Fibroblast of skin of right biceps (primary cell): ENCODE measurements around the gene TTC13.
"Not testable (repeated sequence)": the region's sequence is repeated elsewhere in the genome, so short reads cannot be mapped to it uniquely, and the experiment has no call there.

Experiments used
- DNase-seq: peaks from one replicate; pipeline ENCODE4 v3.0.0-alpha.2; 2013

TTC13 gene, protein sequence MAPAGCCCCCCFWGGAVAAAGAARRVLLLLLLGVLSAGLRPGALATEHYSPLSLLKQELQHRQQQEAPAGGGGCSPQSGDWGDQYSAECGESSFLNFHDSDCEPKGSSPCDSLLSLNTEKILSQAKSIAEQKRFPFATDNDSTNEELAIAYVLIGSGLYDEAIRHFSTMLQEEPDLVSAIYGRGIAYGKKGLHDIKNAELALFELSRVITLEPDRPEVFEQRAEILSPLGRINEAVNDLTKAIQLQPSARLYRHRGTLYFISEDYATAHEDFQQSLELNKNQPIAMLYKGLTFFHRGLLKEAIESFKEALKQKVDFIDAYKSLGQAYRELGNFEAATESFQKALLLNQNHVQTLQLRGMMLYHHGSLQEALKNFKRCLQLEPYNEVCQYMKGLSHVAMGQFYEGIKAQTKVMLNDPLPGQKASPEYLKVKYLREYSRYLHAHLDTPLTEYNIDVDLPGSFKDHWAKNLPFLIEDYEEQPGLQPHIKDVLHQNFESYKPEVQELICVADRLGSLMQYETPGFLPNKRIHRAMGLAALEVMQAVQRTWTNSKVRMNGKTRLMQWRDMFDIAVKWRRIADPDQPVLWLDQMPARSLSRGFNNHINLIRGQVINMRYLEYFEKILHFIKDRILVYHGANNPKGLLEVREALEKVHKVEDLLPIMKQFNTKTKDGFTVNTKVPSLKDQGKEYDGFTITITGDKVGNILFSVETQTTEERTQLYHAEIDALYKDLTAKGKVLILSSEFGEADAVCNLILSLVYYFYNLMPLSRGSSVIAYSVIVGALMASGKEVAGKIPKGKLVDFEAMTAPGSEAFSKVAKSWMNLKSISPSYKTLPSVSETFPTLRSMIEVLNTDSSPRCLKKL

GRCh38 chr1:230978491-230979388 is at the start of gene TTC13, which contains the start of gene ARV1:
TTC13 (minus strand) TSS chr1:230978861; CDS start chr1:230978830, 31 bp downstream.
ARV1 (plus strand) TSS chr1:230979094; CDS start chr1:230979106, 12 bp downstream.
- DNase-seq = peak; percentile 97

DNA sequence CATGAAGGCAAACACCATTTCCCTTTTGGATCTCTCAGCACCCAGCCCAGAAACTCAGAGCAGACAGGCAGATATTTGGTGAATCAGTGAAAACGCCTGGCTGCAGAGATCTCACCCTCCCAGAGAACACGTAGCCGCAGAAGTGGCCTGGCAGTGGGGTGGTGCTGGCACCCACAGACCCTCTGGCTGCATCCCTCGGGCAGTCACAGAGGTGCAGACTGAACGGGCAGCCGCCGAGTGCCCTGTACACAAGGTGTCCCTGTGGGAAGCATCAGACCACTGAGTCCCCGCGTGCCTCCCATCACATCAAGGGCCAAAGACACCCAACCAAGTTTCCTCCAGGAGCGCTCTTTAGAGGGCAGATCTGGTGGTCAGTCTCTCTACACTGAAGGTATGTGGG is 49.3 kb upstream of the TTC13 start:
- no peak for DNase-seq

- no peak for DNase-seq
These were observed 48.7 kb upstream of the TTC13 start for GRCh38 chr1:231027136-231027925.

- DNase-seq = no peak
These were observed 47.9 kb upstream of the TTC13 start for GRCh38 chr1:231026576-231026975.

GRCh38 chr1:231023150-231023549 is 44.5 kb upstream of the TTC13 start:
- no peak for DNase-seq

DNA sequence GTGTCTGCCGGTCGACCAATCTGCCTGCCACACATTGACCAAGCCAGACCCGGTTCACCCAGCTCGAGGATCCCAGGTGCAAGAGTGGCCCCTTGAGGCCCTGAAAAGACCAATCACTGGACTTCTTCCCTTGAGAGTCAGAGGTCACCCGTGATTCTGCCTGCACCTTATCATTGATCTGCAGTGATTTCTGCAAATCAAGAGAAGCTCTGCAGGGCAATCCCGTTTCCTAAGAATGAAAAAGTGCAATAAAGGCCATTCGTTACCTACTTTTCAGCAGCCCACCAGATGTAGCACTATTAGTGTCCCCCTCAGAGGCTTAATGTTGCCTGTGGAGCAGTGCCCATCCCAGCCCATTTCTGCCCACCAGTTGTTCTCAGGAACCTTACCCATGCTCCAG is 43.9 kb upstream of the TTC13 start:
- DNase-seq = not testable (repeated sequence)

DNA sequence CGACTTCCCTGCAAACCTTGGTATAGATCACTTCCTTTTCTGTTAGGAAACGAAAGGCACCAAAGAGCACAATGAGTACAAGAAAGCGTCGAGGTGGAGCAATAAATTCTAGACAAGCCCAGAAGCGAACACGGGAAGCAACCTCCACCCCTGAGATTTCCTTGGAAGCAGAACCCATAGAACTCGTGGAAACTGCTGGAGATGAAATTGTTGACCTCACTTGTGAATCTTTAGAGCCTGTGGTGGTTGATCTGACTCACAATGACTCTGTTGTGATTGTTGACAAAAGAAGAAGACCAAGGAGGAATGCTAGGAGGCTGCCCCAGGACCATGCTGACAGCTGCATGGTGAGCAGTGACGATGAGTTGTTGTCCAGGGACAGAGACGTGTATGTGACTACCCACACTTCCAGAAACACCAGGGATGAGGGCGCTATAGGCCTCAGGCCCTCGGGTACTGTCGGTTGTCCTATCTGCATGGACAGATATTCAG is 42.9 kb upstream of the TTC13 start:
- peak; percentile 4 for DNase-seq

GRCh38 chr1:231020816-231021215 is 42.2 kb upstream of the TTC13 start:
- DNase-seq = peak; percentile 8

- DNase-seq = peak; percentile 29
These were observed 41.5 kb upstream of the TTC13 start for GRCh38 chr1:231020139-231020601.

- DNase-seq = no peak
These were observed 41.0 kb upstream of the TTC13 start for GRCh38 chr1:231019711-231020110.

DNA sequence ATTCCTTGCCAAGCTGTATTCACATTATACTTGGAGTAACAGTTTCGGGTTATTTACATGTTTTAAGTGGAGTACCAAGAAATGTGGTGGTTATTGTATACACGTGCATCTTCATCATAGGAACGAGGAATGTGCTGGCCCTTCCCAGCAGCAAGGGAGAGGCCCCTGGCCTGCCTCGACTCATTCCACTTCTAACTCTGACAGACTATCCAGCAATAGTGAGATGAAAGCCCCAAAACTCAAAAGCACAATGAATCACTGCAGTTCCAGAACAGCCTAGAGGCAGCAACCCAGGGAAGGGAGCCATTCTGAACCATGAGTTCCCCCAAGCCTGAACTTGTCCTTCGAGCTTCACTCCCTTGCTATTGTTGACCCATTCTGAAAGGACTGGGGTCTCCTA is 38.3 kb upstream of the TTC13 start:
- DNase-seq = no peak

- no peak for DNase-seq
These were observed 37.6 kb upstream of the TTC13 start for GRCh38 chr1:231016234-231016633.

DNA sequence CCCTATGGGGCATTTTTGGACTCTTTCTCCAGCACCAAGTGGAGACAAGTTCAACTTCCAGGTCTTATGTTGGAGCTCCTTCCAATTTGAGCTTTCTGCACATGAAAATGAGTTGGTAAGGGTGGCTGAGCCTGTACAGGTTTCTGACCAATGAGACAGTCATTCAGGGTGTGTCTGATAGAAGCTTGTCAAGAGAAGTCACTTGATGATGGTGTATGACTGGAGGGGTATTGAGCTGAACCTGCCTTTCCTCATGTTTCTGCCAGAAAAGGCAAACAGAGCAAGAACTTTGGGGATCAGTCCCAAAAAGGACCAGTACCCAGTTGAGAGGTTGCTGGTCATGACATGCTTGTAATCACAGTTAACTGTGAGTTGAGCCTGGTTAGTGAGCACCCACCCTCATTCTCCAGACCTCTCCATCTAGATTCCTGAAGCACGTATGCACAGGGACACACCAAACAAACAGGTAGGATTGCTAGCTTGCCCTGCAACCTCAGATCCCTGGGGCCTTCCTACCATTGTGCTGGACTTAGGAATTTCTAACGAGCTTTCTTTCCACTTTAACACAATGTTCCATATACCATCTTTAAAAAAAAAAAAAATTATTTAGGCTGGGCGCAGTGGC is 34.8 kb upstream of the TTC13 start:
- no peak for DNase-seq

- no peak for DNase-seq
These were observed 33.3 kb upstream of the TTC13 start for GRCh38 chr1:231011963-231012362.

DNA sequence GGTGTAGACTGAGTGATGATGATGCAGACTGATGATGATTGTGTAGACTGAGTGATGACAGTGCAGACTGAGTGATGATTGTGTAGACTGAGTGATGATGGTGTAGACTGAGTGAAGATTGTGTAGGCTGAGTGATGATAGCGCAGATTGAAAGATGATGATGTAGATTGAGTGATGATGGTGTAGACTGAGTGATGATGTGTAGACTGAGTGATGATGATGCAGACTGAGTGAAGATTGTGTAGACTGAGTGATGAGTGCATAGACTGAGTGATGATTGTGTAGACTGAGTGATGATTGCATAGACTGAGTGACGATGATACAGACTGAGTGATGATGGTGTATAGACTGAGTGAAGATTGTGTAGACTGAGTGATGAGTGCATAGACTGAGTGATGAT is 32.7 kb upstream of the TTC13 start:
- no peak for DNase-seq

- DNase-seq = not testable (repeated sequence)
These were observed 28.9 kb upstream of the TTC13 start for GRCh38 chr1:231007535-231007934.

DNA sequence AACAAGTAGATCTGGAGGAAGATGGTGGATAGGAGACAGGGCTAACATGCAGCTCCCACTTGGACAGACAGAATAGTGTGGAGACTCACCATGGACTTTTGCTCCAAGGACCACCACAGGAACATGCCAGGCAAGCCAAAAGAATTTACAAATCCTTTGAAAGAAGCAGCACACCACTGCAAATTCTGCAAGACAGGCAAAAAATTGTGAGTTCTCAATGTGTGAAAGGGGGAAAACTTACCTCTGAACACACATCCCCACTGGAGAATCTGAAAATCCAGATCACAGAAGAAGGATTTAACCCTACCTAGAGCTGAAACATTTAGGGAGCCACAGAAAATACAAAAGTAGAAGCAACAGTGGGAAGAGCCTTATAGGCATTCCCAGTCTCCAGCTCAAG is 23.2 kb upstream of the TTC13 start:
- no peak for DNase-seq

- DNase-seq = no peak
These were observed 22.0 kb upstream of the TTC13 start for GRCh38 chr1:231000639-231001038.

DNA sequence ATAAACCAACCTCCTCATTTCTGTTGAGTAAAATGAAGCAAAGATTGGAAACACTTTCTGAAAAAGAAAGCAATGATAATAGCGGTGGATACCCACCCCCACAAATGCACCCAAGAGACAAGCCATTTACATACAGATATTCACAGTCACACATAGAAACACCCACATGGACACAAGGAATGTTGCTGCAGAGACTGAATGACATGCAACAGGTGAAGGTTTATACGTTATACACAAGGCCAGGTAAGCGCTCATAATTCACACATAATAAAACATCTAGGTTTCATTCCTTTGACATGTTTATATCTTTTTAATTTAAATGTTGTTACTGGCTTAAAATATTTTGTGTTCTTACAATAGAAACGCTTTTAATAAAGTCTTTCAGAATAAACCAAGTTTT is 21.5 kb upstream of the TTC13 start:
- DNase-seq = no peak

GRCh38 chr1:230994860-230995259 is 16.2 kb upstream of the TTC13 start:
- DNase-seq = no peak

DNA sequence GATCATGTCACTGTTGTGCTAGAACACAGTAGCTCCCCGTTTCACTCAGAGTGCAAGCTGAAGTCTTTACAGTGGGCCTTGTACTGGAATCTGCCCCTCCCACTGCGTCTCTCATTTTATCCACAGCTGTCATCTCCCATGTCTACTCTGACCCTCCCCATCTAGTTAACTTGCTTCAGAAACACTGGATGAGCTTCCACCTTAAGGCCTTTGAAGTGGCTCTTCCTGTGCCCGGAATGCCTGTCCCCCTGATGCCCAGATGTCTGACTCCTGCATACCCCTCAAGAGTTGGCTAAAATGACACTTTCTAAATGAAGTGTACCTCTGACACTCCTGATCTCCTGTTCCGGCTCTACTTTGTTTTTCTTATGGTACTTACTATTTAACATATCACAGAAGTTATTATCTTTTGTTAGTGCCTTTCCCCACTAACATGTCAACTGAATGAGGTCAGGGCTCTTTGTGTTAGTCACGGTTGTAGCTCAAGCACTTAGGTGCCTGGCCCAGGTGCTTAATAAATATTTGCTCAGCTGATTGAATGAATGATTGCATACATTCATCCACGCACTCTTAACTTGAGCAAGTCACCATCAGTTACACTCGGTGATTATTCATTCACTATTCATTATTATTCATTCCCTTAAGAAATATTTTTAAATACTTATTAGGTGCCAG is 13.6 kb upstream of the TTC13 start:
- no peak for DNase-seq
